Cardiac septum (tissue), 1 donor: ENCODE results near the gene NUDT1. TPM values are rescaled to one million over a fixed set of nuclear protein-coding genes. Genes with fewer than 3 reads are reported as not detected.

Experiments used
- DNase-seq: peaks from one replicate; pipeline ENCODE4 v3.0.0-alpha.2; 2020; ENCODE audit warnings: low spot score
- intact Hi-C: fragments of 100-400 bp; cut with DNase I; formaldehyde crosslinking; loops from one replicate; pipeline ENCODE4 v1.14.0; 2022
- long read RNA-seq: library from polyadenylated mRNA; unstranded; transcript quantifications from one replicate; pipeline ENCODE4 v2.0.0, GENCODE V29; 2021
- total RNA-seq: library from RNA; stranded (reverse); fragmentation: NEBNext Ultra II Directional; extraction: Animal tissue kit (Norgen Biotek cat#: 25700); gene quantifications from one replicate; pipeline ENCODE4 v1.2.1, GENCODE V29; 2021
- donor health status: DM: no; HTN: no; CAD: no.

Gene NUDT1
- 9.6 TPM for total RNA-seq
- long read RNA-seq, partial matches to known transcripts, result 1 of 6 reads
- long read RNA-seq, other reads (novel, unspliced or antisense), result 0 of 6 reads

GRCh38 chr7:2241580-2242540 lies at the start of gene NUDT1, which contains the start of gene MRM2:
Gene NUDT1 (plus strand): TSS chr7:2242226. CDS start chr7:2244575, 2,349 bp downstream.
Gene MRM2 (minus strand): TSS chr7:2242205. CDS start chr7:2242169, 36 bp downstream.
- intact Hi-C loops, result loop anchor here (5.0 kb wide), 1 partner anchor 70 kb away; the partner anchor contains the start of gene SNX8
- DNase-seq, result peak; percentile 92

- intact Hi-C loops, result no loop called here
- peak; percentile 75 for DNase-seq
Measured at GRCh38 chr7:2192831-2193534, 49.0 kb upstream of the NUDT1 start.

GRCh38 chr7:2193575-2194305 lies 48.3 kb upstream of the NUDT1 start:
- peak; percentile 60 for DNase-seq
- intact Hi-C loops, result no loop called here

GRCh38 chr7:2195400-2196246 lies 46.4 kb upstream of the NUDT1 start:
- peak; percentile 75 for DNase-seq
- intact Hi-C loops, result no loop called here

- intact Hi-C loops, result no loop called here
- peak; percentile 75 for DNase-seq
Measured at GRCh38 chr7:2196381-2197378, 45.3 kb upstream of the NUDT1 start.

GRCh38 chr7:2197436-2198155 lies 44.4 kb upstream of the NUDT1 start:
- intact Hi-C loops, result no loop called here
- DNase-seq, result peak; percentile 57

GRCh38 chr7:2198206-2198605 lies 43.8 kb upstream of the NUDT1 start:
- intact Hi-C loops, result no loop called here
- DNase-seq, result peak; percentile 67

- peak; percentile 47 for DNase-seq
- intact Hi-C loops, result no loop called here
Measured at GRCh38 chr7:2198760-2199159, 43.3 kb upstream of the NUDT1 start.

- DNase-seq, result peak; percentile 58
- intact Hi-C loops, result no loop called here
Measured at GRCh38 chr7:2199528-2199927, 42.5 kb upstream of the NUDT1 start.

GRCh38 chr7:2199956-2200583 lies 42.0 kb upstream of the NUDT1 start:
- intact Hi-C loops, result no loop called here
- DNase-seq, result peak; percentile 70

GRCh38 chr7:2200584-2200980 lies 41.4 kb upstream of the NUDT1 start:
- peak; percentile 66 for DNase-seq
- intact Hi-C loops, result no loop called here

GRCh38 chr7:2201128-2201527 lies 40.9 kb upstream of the NUDT1 start:
- peak; percentile 66 for DNase-seq
- intact Hi-C loops, result no loop called here

GRCh38 chr7:2201686-2202360 lies 40.2 kb upstream of the NUDT1 start:
- peak; percentile 70 for DNase-seq
- intact Hi-C loops, result no loop called here

GRCh38 chr7:2202361-2202761 lies 39.7 kb upstream of the NUDT1 start:
- DNase-seq, result peak; percentile 35
- intact Hi-C loops, result no loop called here

GRCh38 chr7:2202901-2203765 lies 38.9 kb upstream of the NUDT1 start:
- peak; percentile 56 for DNase-seq
- intact Hi-C loops, result no loop called here
